Posterior cingulate gyrus (tissue), 11 donors: ENCODE results near the gene PDK2.
A peak's percentile ranks its signal among the peaks of the same experiment; 100 is the strongest.

Experiments
- DNase-seq, 10 donors: peaks; one replicate each; pipeline versions ENCODE4 v3.0.0 to v3.0.0-alpha.2; 2020 to 2021; ENCODE audit warnings: mixed read lengths in 3 of 10
- intact Hi-C: fragments of 100-400 bp; cut with DNase I; formaldehyde crosslinking; loops from one replicate; pipeline ENCODE4 v1.15.1; 2023

The PDK2 gene

GRCh38 chr17:50155115-50155819, 60.1 kb downstream of the PDK2 start:
- intact Hi-C loops: no loop called here

GRCh38 chr17:50157891-50158290, 62.7 kb downstream of the PDK2 start:
- no peak for DNase-seq
- intact Hi-C loops: no loop called here

More at GRCh38 chr17:50155115-50155819, 60.1 kb downstream of the PDK2 start:
- DNase-seq: peak in 1 of 10 donors; percentile 62

DNA sequence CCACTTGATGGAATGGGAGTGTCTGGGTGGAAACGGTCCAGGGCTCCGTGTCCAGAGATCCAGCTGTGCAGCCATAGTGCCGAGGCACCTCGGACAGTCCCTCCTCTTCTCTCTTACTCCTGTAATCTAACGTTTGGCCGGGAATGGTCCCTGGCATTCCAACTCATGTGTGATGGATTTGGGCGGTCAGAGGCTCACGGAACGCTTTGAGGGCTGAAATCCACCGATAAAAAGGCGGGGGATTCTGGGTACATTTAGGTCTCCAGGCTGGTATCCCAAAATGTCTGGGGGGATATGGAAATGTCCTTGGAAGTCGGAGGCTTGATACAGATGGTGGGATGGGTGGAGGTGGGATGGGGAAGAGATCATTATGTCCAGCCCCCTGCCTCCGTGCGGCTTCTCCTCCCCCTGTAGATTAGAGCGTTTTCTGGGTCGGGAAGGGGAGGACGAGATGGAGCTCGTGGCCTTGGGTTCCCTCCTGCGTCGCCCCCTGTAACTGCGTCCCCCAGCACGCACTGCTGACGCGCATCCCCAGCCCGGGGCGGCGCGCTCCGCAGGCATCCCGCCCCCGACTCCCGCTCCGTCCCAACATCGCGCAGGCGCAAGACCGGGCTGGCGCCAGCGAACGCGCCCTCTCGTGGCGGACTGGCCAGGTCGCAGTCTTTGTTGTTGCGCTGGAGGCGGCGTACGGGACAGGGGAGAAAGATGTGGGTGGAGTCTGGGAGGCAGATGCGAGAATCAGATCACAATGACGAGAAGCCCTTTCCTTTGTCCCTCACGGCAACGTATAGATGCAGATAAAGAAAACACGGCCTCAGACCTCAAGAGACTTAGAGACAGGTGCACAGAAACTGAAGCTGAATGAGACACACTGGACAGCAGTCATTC, 66.1 kb downstream of the PDK2 start:
- DNase-seq: peak; percentile 88 to 99 (median 92)
- intact Hi-C loops: loop anchor here (1.0 to 2.0 kb wide), 3 partner anchors 10 to 66 kb away; partner anchors contain the start of gene PDK2
